Measurements from ENCODE around the gene EOLA2.
"Not testable (repeated sequence)": the region's sequence is repeated elsewhere in the genome, so short reads cannot be mapped to it uniquely, and the experiment has no call there.

EOLA2 gene

GRCh38 chrX:149932150-149932549 is 6.1 kb downstream of the EOLA2 start:
- DNase-seq: not testable (repeated sequence)

GRCh38 chrX:149931355-149931754 is 6.9 kb downstream of the EOLA2 start:
- DNase-seq: not testable (repeated sequence)

- not testable (repeated sequence) for DNase-seq
Measured at GRCh38 chrX:149929400-149929799, 8.9 kb downstream of the EOLA2 start, which contains the start of gene HSFX4. Gene HSFX4, plus strand, starts transcription at chrX:149929573. Its CDS starts 72 bp downstream, at chrX:149929645.

- DNase-seq: not testable (repeated sequence)
Measured at GRCh38 chrX:149928635-149929034, 9.7 kb downstream of the EOLA2 start.

- DNase-seq: not testable (repeated sequence)
Measured at GRCh38 chrX:149927964-149928258, 10.4 kb downstream of the EOLA2 start.

GRCh38 chrX:149927245-149927963 is 10.9 kb downstream of the EOLA2 start:
- DNase-seq: not testable (repeated sequence)

- DNase-seq: not testable (repeated sequence)
Measured at GRCh38 chrX:149924434-149924833, 13.9 kb downstream of the EOLA2 start.

- not testable (repeated sequence) for DNase-seq
Measured at GRCh38 chrX:149923836-149924235, 14.5 kb downstream of the EOLA2 start.

GRCh38 chrX:149916745-149917392 is 21.4 kb downstream of the EOLA2 start:
- DNase-seq: no peak

- peak; percentile 12 for DNase-seq
Measured at GRCh38 chrX:149910178-149910695, 28.1 kb downstream of the EOLA2 start.

- DNase-seq: no peak
Measured at GRCh38 chrX:149909324-149910177, 28.7 kb downstream of the EOLA2 start.

GRCh38 chrX:149908727-149909126 is 29.6 kb downstream of the EOLA2 start:
- DNase-seq: no peak

- no peak for DNase-seq
Measured at GRCh38 chrX:149908308-149908707, 30.0 kb downstream of the EOLA2 start.

GRCh38 chrX:149903889-149904748 is 34.2 kb downstream of the EOLA2 start:
- DNase-seq: no peak

- DNase-seq: no peak
Measured at GRCh38 chrX:149898554-149898953, 39.7 kb downstream of the EOLA2 start.

GRCh38 chrX:149890828-149891227 is 47.5 kb downstream of the EOLA2 start:
- not testable (repeated sequence) for DNase-seq
